HG03103 (cell line): ENCODE measurements around the gene TFR2.

ENCODE experiments used
- ATAC-seq: cut with Tn5 transposase; IDR thresholded peaks from one replicate; pipeline ENCODE4 v1.9.1; 2021; ENCODE audit warnings: low read depth; ENCODE audit not compliant: unreplicated experiment

The TFR2 gene

DNA sequence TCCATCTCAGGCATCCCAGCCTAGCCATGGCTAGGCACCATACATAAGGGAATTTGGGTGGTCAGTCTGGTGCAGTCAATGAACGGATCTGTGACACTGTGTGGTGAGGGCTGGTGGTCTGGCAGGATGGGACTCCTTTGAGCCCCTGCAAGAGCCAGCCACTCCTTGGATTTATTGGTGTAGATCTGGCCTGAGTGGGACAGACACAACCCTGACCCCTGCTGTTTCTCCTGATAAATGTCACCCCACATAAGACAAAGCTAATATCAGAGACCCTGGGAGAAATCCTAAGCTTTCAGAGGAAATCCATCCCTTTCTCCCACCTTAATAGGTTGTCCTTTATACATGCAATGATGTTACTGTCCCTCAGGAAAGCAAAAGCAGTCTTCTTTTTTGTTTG is 52.9 kb downstream of the TFR2 start:
- no peak for ATAC-seq

DNA sequence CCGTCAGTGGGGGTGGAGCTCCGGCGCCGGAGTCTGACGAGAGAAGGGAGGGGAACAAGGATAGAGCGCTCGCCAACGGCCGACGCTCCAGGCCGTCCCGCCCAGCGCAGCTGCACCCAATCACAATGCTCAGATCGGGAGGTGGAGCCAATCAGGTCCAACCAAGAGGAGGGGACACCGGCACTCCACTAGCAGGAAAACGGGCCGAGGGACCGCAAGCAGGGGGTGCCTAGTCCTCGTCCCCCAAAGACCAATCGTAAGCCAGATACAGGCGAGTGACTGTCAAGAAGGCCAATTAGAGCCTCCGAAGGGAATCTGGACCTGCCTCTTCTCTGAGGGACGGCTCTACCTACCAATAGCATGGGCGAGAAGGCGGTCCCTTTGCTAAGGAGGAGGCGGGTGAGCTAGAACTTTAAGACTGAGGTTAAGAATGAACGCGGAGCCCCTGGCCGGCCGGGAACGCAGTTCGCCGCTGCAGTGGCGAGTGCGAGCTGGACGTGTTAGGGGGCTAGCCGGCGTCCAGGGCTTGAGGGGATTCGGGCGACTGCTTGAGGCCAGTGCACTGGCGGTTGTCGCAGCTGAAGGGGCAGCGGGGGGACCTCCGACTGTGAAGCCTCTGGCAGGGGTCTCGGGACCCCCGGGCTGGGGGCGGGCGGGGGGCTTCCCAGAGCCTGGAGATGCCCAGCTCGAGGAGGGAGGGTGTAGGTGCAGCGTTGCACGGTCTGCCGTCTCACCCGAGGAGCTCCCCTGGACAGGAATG is 54.9 kb downstream of the TFR2 start, which contains the start of gene FBXO24:
TSS of gene FBXO24 (plus strand) at position 63 of the 760 bp plus-strand sequence. CDS start at position 361, 298 bp downstream.
- peak; percentile 81 for ATAC-seq

DNA sequence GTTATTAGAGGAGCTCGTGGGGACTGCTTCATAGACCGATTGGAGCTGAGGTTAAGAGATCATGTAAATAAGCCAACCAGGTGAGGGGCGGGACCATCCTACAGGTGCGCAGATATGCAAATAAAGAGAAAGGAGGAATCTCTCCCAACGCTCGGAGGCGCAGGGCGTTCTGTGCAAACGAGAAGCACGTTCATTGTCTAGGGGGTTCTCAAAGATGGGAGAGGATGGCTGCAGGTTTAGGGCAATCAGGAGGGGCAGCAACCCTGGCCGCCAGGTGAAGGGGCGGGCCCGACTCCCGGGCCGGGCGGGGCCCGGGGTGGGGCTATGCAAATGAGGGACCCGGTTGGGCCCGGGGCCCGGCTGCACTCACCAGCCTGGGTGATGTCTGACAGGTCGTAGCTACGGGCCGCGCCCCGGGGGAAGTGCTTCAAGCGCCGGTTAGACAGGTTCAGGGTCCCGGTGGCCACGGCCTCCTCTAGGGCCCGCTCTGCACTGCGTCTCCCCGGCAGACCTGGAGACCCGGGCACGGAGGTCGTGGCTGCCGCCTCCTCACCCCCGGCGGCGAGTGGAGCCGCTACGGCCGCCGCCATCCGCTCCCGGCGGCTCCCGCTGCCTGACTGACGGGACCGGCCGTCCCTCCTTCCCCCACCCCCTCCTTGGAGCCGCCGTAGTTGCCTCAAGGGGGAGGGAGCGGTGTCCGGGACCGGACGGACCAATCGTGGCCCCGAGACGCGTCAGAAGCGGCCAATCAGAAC is 55.7 kb downstream of the TFR2 start, which contains the start of gene LRCH4:
TSS of gene LRCH4 (minus strand) at position 619 of the 755 bp plus-strand sequence. CDS start at position 590, 29 bp downstream.
- peak; percentile 14 for ATAC-seq

DNA sequence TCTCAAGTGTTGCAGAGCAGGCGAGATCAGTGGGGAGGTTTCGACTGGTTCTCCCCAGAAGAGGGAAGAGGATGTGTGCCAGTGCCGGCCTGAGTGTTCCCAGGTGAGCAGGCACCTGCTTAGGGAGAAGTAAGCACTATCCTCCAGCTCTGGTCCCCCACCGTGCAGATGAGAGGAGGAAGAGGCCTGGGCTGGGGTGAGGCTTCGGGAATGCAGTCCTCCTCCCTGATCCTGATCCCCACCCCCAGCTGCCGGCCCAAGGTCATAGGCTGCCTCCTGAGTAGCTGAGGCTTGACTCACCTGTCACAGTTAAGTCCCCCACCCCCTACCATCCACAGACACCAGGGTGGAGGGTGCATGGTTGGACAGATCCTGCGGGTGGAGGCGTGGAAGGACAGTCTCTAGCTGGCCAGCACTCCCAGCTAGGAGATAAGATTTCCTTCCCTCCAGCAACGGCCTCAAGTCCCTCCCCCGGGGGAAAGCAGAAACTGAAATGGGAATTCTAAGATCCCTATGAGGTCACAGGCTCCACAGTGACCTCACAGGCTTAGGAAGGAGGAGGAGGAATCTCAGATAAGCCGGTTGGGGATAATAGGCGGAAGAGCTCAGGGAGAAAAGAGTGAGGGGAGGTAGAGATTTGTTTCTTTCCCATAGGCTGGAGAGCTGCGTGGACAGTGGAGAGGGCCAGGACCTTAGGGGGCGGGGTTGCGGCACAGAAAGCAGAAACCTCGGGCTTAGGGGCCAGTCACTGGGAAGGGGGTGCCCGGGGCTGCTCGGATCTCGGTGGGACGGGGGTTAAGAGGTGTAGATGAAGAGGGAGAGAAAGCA is 56.5 kb downstream of the TFR2 start:
- no peak for ATAC-seq

DNA sequence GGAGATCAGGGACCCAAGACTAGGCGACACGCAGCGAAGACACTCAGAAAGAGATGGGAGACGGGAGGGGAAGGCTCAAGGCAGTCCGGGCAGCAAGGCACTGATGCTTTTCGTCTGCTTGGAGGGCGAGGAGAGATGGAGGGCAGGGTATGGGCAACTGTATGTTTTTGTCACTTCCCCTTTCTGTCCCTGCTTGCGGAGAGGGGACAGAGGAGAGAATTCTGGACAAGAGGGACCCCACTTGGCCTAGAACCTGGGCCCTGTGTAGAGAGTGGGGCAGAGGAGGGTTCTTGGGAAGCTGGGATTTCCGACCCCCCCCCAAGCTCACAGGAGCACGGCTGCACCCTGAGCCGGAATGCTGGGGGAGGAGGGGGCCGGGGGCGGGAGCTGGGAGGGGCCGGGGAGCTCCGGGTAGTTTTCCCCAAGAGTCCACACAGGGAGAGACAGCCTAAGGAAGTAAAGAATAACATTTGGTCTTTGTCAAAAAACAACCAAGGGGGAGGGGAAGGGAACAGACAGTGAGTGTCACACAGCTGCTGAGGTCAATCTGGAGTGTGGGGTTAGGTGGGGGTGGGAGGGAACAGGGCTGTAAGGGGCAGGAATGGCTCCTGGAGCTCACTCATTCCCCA is 57.2 kb downstream of the TFR2 start:
- ATAC-seq: no peak

DNA sequence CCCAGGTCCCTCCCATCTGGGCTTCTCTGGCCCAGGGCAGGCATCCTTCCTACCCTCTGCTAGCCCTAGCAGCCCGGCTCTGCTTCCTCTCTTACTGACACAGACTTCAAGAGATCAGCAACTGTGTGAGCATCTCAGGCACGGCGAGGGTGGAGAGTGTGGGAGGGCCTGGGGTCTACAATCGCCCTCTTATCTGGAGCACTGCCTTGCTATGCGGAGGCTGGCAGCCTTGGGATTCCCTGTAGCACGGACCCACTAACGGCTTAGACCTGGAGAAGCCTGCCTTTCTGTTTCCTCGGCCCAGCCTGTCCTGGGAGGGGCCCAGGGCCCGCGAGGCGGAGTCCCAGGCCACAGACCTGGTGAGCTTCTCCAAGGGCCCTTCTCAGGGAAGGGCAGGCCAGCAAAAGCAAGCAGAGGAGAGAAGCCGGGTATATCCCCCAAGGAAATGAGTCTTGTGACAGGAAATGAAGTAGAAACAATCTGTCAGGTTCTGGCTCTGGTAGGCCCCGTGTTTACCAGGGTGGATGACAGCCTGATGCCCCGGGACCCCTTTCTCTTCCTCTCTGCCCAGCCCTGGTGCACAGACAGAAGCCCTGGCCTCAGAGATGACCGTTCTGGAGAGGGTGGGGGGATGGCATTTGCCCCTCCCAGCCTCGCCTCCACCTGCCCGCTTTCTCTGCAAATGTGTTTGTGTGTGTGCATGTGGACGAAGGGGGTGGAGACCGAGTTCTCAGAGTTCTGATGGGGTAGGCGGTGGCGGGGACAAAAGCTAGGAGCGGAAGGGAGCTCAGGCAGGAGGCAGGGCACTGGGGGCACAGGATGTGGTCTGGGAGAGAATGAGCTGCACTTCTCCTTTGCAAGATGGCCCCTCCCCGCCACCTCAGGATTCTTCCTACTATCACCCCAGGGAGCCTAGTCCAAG is 58.0 kb downstream of the TFR2 start:
- ATAC-seq: no peak

DNA sequence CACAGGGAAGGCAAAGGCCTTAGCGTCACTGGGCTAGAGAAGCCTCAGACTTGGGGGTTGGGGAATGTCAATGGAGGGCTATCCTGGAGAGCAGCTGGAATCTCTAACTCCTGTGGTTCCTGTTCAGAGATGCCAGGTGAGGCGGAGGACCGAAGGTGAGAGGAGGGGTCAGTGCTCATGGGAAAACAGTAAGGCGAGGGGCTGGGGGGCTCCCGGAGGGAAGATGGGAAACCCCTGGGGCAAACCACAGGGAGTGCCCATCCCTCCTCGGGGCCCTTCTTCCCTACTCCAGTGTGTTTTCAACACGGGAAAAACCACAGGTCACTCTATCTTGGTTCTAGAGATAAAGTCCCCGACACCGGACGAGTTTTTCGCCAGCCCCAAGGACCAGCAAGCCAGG is 58.7 kb downstream of the TFR2 start:
- ATAC-seq: no peak

DNA sequence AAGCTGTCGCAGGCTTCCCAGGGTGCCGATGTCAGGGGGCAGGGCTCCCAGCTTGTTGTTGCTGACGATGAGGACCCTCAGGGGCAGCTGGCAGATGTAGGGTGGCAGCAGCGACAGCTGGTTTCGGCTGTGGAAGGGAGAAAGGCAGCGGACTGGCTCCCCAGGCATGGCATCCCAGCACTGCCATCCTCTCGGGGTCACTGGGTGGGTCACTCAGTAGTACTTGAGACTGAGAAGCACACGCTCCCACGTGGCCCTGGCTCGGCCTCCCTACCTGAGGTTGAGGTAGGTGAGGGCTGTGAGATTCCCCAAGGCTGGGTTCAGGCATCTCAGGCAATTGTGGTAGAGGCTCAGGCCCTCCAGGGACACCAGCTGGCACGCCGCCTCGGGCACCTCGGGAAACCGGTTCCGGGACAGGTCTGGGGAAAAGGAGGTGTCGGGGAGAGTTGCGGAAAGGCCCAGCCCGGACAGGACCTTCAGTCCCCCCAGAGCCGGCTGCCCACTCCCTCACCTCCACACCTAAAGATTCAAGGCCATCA is 59.2 kb downstream of the TFR2 start:
- no peak for ATAC-seq

DNA sequence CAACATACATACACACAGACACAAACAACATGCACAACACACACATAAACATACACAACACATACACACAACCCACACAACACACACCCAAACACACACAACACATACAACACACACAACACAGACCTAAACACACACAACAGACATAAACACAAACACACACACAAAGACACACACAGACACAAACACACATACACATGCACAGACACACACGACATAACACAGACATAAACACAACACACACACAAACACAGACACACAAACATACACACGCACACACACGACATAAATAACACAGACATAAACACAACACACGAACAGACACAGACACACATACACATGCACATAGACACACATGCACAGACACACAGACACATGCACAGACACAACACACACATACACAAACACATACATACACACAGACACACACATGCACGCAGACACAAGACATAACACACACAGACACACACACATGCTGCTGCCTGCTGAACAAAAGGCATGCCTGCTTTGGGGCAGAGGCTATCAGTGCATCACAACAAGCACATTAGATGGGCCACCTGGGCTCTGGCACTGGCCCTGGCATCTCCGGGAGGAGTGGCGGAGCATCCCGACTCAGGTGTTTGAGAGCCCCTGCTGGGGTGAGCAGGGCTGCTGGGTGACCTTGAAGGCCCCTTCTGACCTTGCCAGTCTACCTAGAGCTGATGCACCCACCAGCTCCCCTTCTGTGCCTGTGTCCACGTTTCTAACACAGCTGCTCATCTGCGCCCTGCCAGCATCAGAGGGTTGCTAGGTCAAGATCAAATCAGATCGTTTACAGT is 60.7 kb downstream of the TFR2 start:
- no peak for ATAC-seq

DNA sequence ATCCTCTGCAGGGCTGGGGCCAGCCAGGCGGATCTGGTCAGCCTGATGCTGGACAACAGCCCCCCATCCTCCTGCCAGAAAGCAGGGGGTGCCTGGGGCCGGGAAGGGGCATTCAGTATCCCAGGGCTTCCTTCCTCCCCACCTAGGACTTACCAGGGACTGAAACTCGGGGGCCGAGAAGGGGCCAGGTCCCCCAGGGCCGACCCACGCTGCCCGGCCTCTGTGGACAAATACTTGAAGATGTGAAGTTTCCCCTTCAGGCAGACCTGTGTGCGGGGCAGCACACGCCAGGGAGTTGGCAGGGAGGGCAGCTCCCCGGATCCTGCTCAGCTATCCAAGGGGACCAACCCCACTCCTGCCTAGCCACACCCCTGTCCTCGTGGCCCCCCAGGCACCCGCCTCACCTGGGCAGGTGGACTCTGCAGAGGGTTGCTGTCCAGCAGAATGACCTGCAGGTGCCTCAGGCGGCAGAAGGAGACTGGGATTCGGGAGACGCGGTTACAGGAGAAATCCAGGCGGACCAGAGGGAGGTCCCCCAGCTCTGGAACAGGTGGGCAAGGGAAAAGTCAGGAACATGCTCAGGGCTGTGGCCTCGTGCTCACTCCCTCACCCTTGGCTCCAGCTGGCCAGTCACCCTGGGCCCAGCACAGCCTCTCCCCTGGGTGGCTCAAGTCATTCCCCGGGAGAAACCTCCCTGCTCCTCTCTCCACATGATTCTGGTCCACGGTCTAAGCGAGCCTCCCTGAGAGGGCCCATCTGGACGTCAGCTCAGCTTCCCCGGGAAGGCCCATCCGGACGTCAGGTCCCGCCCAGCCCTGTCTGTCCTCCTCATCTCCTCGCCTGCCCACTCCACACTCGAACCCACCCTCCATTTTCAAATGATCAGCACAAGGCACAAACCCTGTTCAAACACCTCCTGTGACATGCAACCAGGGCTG is 62.8 kb downstream of the TFR2 start:
- ATAC-seq: no peak

DNA sequence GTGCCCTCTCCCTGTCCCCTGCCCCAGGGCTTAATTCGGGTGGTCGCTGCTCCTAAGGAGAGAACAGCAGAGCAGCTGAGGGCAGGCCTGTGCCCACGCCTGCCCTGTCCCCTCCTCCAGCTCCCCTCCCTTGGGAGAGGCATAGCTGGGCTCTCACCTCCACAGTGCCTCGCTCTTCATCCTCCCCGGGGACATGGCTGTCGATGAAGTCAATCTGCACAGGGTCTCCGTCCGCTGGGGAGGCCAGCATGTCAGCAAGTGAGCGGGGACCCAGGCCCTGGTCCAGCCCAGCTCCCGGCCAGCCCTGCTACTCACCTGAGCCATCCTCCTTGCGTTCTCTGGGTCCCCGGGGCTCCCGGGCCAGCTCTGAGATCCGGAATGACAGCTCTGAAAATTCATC is 63.8 kb downstream of the TFR2 start:
- ATAC-seq: no peak

DNA sequence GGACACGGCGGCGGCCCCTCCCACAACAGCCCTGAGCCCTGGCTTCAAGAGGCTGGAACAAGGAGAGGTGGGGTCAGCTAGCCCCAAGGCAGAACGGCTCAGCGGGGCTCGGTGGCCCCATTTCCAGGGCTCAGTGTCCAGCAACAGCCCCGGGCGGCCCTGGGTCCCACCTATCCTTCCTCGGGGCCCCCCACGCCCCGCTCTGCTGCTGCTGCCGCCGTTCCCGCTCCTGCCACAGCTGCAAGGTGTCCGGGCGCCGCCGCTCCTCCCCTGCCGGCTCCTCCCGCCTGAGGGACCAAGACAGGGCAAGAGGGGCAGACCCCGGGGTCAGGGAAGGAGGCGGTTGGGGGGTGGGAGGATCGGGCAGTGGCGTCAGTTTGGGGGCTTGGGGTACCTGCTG is 64.2 kb downstream of the TFR2 start:
- no peak for ATAC-seq

DNA sequence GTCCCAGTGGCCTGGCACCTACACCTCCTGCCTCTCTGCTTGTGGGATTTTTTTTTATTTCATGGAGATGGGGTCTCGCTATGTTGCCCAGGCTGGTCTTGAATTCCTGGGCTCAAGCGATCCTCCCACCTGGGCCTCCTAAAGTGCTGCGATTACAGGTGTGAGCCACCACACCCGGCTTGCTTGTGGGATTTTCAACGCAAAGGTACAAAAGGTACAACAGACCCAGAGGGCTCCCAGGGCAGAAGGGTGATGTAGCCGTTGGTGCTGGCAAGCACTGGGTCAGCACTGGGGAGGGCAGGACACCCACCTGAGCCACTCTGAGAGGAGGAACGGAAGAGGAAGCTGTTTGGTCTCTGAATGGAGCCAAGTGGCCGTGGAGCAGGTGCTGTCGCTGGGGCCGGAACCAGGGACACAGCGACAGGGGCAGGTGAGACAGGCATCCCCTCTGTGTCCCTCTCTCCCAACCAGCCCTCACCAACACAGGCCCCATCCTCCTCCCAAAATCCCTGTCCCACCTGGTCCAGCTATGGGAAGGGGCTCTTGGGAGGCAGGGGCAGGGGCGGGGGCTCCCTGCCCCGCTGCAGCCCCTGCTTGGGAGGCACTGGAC is 64.9 kb downstream of the TFR2 start:
- no peak for ATAC-seq

DNA sequence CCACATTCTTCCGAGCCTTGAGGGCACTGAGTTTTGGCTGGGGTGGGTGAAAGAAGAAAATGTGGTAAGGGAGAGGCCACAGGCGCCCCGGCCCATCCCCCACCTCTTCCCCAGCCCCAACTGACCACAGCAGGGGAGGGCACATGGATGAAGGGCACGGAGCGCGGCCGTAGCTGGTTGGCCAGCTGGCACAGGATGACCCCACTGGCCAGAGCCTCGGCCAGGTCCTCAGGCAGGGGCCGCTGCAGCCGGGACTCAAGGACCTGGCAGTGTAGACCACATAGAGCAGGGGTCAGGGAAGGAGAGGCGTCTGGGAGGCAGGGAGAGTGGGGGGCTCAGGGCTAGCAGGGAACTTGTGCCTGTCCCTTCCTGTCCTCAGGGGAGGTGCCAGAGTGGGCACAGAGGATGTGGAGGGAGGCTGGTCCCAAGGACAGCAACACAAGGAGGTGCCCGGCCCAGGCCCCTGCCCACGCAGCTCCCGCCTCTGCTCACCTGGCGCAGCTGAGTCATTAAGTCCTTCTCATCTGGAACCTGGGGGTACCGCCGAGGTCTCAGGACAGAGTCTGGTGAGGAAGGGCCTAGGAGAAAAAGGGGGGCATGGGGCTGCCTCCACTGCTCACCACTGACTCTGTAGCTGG is 65.5 kb downstream of the TFR2 start:
- ATAC-seq: no peak

DNA sequence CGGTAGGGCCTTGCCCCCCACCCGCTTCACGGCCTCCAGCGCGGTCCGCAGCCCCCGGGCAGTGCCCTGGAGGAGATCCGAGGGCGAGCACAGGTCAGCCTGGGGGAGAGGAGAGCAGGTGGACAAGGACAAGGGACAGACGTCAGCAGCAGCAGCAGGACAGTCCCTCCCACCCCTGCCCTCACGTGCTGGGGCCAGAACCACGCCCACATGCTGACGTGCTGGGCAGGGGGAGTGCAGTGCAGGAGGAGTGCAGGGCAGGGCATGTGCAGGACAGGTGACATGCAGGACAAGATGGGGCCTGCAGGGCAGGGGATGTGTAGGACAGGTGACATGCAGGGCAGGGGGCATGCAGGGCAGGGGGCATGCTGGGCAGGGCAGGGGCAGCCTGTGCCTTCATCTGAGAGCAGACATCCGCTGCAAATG is 66.1 kb downstream of the TFR2 start:
- ATAC-seq: no peak
